GM19463 (cell line): ENCODE results near the gene TCERG1.

ENCODE experiments used
- ATAC-seq: cut with Tn5 transposase; IDR thresholded peaks from one replicate; pipeline ENCODE4 v1.9.1; 2021; ENCODE audit warnings: mild to moderate bottlenecking, moderate library complexity; ENCODE audit not compliant: unreplicated experiment

TCERG1 gene

DNA sequence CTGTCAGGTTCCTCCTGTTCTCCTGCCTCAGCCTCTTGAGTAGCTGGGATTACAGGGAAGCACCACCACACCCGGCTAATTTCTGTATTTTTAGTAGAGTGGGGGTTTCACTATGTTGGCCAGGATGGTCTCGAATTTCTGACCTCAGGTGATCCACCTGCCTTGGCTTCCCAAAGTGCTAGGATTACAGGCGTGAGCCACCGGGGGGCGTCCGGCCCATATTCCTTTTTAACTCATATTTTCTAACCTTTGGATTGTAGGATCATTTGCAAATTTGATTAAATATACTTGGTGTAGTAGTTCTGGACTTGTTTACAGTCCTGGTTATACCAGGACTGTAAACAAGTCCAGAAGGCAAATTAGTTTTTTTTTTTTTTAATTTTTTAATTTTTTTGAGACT is 4.3 kb downstream of the TCERG1 start:
- no peak for ATAC-seq

- no peak for ATAC-seq
These were observed 10.3 kb downstream of the TCERG1 start for GRCh38 chr5:146457431-146457830.

DNA sequence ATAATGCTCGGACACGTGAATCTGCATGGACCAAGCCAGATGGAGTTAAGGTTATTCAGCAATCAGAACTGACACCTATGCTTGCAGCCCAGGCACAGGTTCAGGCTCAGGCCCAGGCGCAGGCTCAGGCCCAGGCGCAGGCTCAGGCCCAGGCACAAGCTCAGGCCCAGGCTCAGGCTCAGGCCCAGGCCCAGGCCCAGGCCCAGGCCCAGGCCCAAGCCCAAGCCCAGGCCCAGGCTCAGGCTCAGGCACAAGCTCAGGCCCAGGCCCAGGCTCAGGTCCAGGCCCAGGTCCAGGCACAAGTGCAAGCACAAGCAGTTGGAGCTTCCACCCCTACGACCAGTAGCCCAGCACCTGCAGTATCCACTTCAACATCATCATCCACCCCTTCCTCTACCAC is 11.8 kb downstream of the TCERG1 start:
- no peak for ATAC-seq

DNA sequence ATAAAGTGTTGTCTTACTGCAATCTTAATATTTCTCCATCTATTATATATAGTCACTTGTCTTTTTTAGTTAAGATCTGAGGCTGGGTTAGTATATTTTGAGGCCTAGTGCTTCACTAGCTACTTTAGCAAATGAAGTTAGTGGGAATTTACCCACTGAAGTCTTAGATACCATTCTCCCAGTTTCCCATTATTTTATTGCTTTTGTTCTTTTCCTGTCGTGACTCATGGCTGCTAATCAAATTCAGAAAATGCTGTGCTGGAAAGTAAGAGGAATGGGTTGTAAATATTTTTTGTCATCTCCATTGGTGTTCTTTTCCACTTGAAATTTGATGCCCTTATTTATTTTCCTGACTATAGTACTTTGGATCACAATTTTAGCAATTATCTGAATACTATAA is 14.2 kb downstream of the TCERG1 start:
- ATAC-seq, result no peak

DNA sequence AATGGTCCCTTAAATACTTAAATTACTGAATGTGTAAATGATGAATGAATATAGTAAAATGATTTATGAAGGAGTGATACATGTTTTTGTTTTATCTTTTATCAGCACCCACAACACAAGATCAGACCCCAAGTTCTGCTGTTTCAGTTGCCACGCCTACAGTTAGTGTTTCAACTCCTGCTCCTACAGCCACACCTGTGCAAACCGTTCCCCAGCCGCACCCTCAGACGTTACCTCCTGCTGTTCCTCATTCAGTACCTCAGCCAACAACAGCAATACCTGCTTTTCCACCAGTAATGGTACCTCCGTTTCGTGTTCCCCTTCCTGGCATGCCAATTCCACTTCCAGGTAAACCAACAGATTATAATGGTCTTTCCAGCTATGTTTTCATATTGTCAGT is 16.3 kb downstream of the TCERG1 start:
- ATAC-seq, result no peak

DNA sequence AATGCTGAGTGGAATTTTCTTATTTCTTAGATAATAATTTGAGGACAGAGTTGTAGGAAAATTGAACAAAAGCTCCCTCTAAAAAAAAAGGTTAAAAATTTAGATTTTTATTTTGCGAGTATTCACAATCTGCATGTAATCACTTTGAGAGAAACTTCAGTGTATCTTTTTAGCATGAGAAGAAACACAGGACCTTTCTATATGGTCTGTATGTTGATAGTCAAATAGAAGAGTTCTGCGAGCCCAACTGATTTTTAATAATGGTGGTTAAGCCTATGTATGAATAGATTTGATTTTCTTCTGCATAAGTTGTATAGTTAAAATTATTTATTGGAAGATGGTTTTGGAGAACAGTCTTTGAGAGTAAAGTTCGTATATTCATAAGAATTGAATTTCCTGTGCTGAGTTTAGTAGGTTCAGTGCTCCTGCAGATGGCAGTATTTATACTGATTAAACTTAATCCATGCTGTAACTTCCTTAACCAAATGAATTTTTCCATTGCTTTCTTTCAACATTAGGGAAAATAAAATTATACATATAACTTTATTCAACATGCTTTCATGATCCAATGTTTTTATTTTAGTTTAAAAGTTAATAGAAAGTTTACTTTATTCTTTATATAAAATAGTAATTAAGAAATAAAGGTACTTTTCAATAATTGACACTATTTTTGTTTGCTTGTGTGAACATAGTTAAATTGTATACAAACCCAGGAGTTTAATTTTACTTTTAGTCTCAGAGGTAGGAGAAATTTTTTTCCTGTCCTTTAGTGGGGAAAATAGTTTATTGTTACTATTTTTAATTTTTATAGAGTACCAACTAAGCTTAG is 19.6 kb downstream of the TCERG1 start:
- no peak for ATAC-seq

DNA sequence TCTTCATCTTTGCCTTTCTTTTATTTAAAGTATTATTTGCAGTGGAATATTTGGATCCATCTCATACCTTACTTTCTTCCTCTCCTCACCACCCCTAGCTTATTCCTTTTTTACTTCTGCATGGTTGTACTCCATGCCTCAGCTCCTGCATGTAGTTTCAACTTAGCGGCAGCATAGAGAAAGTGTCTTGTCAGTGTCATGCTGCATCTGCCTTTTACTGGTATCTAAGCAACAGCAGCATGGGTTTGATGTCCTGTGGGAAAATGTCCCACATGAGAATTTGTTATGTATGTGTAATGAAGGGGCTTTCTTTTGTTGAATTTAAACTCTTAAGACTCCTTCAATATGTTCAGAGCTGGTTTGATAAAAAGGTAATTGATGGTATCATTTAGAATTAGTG is 20.6 kb downstream of the TCERG1 start:
- ATAC-seq, result no peak

DNA sequence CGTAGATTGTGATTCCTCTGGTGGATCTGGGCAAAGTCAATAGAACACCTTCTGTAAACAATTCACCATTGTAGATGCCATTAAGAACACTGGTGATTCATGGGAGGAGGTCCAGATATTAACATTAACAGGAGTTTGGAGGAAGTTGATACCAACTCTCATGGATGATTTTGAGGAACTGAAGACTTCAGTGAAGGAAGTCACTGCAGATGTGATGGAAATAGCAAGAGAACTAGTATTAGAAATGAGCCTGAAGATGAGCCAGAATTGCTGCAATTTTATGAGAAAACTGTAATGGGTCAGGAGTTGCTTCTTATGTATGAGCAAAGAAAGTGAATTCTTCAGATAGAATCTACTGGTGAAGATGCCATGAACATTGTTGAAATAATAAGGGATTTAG is 26.9 kb downstream of the TCERG1 start:
- no peak for ATAC-seq

DNA sequence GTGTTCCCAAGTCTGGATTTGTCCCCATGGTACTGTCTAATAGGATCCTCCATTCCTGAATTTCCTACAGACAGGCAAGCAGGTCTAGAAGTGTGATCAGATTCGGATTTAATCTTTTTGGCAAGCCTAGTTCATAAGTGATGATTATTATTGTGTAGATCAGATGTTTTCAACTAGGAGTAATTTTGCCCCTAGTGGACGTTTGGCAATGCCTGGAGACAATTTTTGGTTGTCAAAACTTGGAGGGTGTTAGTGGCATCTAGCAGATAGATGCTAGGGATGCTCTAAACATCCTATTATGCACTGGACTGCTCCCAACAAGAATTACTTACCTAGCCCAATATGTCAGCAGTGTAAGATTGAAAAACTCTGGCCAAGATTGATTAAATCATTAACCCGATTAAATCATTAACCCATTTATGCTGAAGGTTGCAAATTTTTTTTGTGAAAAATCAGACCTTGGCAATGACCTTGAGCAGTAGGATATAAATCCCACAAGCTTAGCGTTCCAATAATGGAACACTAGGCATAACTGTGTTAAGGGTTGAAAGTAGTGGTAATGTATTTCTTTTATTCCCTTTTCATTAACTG is 28.2 kb downstream of the TCERG1 start:
- ATAC-seq, result no peak

GRCh38 chr5:146475906-146476305 is 28.8 kb downstream of the TCERG1 start:
- no peak for ATAC-seq

- no peak for ATAC-seq
These were observed 35.6 kb downstream of the TCERG1 start for GRCh38 chr5:146482775-146483174.

- ATAC-seq, result no peak
These were observed 37.7 kb downstream of the TCERG1 start for GRCh38 chr5:146484714-146485391.

- ATAC-seq, result no peak
These were observed 43.1 kb downstream of the TCERG1 start for GRCh38 chr5:146490089-146490843.

GRCh38 chr5:146494656-146495055 is 47.5 kb downstream of the TCERG1 start:
- ATAC-seq, result no peak

- no peak for ATAC-seq
These were observed 52.5 kb downstream of the TCERG1 start for GRCh38 chr5:146499680-146500079.

DNA sequence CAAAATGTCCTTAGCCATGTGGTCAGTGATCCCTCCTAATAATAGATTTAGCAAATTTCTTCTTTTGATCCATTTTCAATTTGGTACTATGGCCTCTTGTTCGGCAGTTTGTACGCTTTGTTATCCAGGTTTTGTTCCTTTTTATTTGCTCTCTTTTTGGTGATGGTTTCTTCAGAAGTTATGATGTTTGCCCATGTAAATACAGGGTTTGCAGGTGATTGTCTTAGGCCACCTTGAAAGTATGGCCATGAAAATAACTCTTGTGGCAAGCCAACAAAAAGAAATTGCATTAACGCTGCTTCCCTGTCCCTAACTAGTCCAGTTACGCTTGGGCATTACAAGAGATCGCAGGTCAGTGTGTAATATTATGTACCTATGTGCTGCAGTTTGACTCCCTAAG is 60.3 kb downstream of the TCERG1 start:
- ATAC-seq, result no peak

DNA sequence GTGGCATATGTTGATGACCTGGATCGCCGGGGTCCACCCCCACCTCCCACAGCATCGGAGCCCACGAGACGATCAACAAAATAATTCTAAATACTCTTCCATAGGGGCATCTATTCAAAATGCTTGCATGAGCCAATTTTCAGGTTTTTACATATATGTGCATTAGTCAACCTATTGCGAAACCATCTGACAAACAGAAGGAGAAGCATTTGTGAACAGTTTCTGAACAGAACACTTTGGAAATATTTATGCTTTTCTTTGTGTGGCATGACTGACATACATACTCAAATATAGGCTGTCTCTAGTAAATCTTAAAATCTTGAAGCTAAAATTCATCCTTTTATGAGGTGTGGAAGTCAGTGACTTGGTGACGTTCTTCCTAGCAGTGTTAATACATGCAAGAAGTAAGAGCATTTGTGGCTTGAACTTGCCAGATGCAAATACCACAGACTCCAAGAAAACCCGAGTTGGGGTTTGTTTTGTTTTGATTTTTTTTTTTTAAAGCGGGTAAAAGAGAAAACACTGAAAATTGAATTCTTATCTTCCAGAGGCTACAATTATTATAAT is 63.5 kb downstream of the TCERG1 start:
- ATAC-seq, result no peak

DNA sequence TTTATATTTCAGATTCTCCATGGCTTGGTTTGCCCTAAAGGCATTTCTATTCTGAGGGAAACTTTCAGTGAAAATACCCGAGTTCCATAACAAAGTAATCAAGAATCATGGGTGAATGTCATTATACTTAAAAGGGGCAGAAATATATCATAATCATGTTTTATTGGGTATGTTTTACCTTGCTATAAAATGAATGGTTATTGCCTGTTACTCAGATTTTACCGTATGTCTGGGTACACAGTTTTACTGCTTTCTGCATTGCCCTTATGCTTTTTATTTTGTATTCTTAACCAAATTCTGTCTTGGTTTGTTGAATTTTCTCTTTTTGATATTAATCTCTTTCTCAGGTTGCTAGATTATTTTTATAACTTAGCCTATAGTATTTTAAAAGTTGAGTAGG is 66.3 kb downstream of the TCERG1 start:
- ATAC-seq, result no peak

- no peak for ATAC-seq
These were observed 67.4 kb downstream of the TCERG1 start for GRCh38 chr5:146514575-146514974.

DNA sequence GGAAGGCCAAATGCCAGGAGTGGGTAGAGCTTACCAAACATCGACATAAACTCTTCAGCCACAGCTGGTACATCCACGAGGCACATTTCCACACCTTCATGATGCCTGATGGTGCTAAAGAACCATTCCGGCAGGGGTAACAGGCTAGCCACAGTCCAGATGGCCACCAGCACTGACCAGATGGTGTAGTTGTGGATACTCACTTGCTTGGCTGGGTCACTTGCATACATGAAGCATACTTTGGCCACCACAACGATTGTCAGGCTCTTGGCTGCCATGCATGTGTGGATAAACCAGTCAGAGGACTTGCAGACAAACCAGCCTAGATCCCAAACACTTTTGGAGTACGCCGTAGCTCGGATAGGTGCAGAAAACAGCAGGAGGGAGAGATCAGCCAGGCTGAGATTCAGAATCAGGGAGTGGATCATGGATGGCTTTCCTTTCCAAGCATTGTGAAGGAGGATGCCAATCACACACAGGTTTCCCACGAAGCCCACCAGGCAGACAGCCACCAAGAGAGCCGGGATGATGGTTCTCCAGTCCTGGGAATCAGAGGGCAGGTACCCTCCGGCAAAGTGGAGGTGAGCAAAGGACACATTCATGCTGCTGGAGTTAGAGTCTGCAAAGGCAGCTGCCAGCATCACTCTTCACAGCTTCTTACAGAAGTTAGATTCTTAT is 68.5 kb downstream of the TCERG1 start:
- ATAC-seq, result no peak

DNA sequence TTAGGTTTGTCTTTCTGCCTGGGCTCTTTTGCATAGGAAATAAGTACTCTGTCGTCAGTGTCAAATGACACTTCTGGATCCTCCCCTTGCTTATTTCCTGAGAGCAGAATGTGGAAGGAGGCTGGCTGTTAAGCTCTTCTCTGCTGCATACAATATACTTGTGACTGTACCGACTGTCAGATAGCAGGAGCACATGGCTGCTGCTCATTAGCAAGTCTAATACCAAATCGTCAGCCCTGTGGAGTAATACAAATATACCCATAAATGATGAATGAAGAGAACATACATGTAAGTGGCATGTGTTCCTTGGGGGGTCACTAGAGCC is 69.0 kb downstream of the TCERG1 start, which contains the start of gene GPR151:
Gene GPR151 (minus strand): TSS at position 40 of the 325 bp plus-strand sequence. CDS start 77 bp downstream, outside the sequence.
- no peak for ATAC-seq
